Uterus (tissue), 4 donors: ENCODE results near the gene DDR2. TPM values are rescaled to one million over a fixed set of nuclear protein-coding genes. Genes with fewer than 3 reads are reported as not detected.

ENCODE experiments used
- DNase-seq, 2 donors: peaks; one replicate each; pipeline ENCODE4 v3.0.0-alpha.2; 2019 to 2020
- H3K27ac ChIP-seq, 2 donors: fragments of 200-600 bp; sonication (generic); 1 replicate in 1 of 2; 2 replicates in 1 of 2; pipeline ENCODE4 v1.5.1; 2016 to 2018
- H3K27me3 ChIP-seq, 2 donors: fragments of 200-600 bp; sonication (generic); one replicate each; pipeline ENCODE4 v1.5.1; 2018 to 2019; ENCODE audit warnings: control low read depth in 1 of 2
- H3K36me3 ChIP-seq, 2 donors: fragments of 200-600 bp; sonication (generic); one replicate each; pipeline ENCODE4 v1.5.1; 2019; ENCODE audit warnings: control low read depth in 1 of 2
- H3K4me1 ChIP-seq, 2 donors: fragments of 200-600 bp; sonication (generic); one replicate each; pipeline ENCODE4 v1.5.1; 2018 to 2019; ENCODE audit warnings: control low read depth in 1 of 2
- H3K4me3 ChIP-seq, 2 donors: fragments of 200-600 bp; sonication (generic); 1 replicate in 1 of 2; 2 replicates in 1 of 2; pipeline ENCODE4 v1.5.1; 2018 to 2019; ENCODE audit warnings: mild to moderate bottlenecking in 1 of 2
- H3K9me3 ChIP-seq, 2 donors: fragments of 200-600 bp; sonication (generic); one replicate each; pipeline ENCODE4 v1.5.1; 2019; ENCODE audit warnings: control low read depth in 1 of 2
- POLR2A ChIP-seq, 2 donors: fragments of 450-650 bp; IDR thresholded peaks; one replicate each; pipeline ENCODE4 v1.6.1; 2016; ENCODE audit warnings: antibody characterized with exemption in 2 of 2, mild to moderate bottlenecking in 1 of 2, moderate library complexity in 1 of 2
- intact Hi-C: fragments of 100-400 bp; cut with DNase I; formaldehyde crosslinking; loops from one replicate; pipeline ENCODE4 v1.15.1; 2023; ENCODE audit warnings: low total_unique reads
- total RNA-seq, 4 donors: library from RNA; depleted of rRNA in 3 of 4; stranded (reverse); fragments of >200 nt in 3 of 4; gene quantifications; one replicate each; pipeline versions ENCODE4 v1.1.0 to v1.2.4, GENCODE V29; 2014 to 2023
- TF ChIP-seq, protein P1 (sequence below), 4 experiments: fragments of 200-600 bp in 2 of 4; fragments of 450-650 bp in 2 of 4; sonication (generic) in 2 of 4; IDR thresholded peaks; one replicate each; pipeline ENCODE4 v1.5.1; 2016 to 2019; ENCODE audit warnings: antibody characterized with exemption in 4 of 4, mild to moderate bottlenecking in 2 of 4, moderate library complexity in 1 of 4
- donor health status: DM: yes; HTN: yes; CAD: no.

The DDR2 gene
- total RNA-seq, 4 donors from 2014 or later: 40.0 to 134 (median 74.7) TPM

DNA sequence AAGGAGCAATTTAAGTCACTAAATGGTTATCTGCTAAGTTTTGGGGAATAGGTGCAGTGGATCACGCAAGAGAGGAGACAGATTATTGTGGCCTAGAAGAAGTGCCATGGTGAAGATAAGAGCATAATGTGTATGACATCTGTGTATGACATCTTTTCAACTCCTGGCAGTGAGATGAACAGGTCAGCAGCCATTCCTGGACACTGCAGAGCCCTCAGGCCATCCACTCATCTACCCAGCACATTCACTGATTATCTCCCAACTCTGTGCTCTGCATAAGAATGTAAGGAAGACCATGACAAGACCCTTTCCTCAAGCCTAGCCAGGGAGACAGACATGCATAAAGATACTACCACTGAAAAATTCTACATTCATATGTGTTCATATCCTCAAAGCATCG is 73.7 kb downstream of the DDR2 start:
- intact Hi-C loops: no loop called here
- TF ChIP-seq POLR2A (IDR thresholded peaks at IDR 0.05): no peak
- TF ChIP-seq, protein P1, sequence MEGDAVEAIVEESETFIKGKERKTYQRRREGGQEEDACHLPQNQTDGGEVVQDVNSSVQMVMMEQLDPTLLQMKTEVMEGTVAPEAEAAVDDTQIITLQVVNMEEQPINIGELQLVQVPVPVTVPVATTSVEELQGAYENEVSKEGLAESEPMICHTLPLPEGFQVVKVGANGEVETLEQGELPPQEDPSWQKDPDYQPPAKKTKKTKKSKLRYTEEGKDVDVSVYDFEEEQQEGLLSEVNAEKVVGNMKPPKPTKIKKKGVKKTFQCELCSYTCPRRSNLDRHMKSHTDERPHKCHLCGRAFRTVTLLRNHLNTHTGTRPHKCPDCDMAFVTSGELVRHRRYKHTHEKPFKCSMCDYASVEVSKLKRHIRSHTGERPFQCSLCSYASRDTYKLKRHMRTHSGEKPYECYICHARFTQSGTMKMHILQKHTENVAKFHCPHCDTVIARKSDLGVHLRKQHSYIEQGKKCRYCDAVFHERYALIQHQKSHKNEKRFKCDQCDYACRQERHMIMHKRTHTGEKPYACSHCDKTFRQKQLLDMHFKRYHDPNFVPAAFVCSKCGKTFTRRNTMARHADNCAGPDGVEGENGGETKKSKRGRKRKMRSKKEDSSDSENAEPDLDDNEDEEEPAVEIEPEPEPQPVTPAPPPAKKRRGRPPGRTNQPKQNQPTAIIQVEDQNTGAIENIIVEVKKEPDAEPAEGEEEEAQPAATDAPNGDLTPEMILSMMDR (IDR thresholded peaks at IDR 0.05): no peak

DNA sequence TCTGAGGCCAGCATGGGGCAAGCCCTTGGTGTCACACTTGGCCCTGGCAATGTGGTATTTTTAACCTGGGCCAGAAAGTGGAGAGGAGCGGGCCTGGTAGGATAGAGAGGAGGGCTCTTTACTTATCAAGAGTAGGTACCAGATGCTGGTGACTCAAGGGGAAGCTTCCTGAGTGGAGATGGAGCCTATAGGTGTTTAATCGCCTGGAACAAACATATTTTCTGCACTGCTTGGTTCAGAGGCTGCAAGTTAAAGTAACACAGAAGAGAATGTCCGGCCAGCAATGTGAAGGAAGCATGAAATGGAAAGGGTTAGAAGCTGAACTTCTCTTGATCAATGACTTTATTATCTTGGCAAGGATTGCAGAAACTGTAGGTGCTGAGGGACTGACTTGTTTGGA is 74.3 kb downstream of the DDR2 start:
- peaks cover 0 to 23% of the 10 kb centered on the region in 2 donors for H3K4me1 ChIP-seq
- intact Hi-C loops: no loop called here
- H3K27me3 ChIP-seq: no peaks in the 10 kb centered on the region
- H3K9me3 ChIP-seq: no peaks in the 10 kb centered on the region
- DNase-seq: no peak
- H3K36me3 ChIP-seq: no peaks in the 10 kb centered on the region
- no peak for TF ChIP-seq POLR2A (IDR thresholded peaks at IDR 0.05)
- TF ChIP-seq, protein P1 (IDR thresholded peaks at IDR 0.05): no peak
- H3K27ac ChIP-seq: no peak overlapping the region
- no peak overlapping the region for H3K4me3 ChIP-seq

More for the DNA sequence above, 73.7 kb downstream of the DDR2 start:
- no peak for DNase-seq
- Histone ChIP-seq H3K9me3 (no peaks in the 10 kb centered on the region), H3K36me3 (no peaks in the 10 kb centered on the region), H3K27me3 (no peaks in the 10 kb centered on the region), H3K27ac (no peak overlapping the region), H3K4me1 (peaks cover 0 to 20% of the 10 kb centered on the region in 2 donors), H3K4me3 (no peak overlapping the region)

GRCh38 chr1:162708286-162708685 is 76.0 kb downstream of the DDR2 start:
- intact Hi-C loops: no loop called here
- Histone ChIP-seq H3K36me3 (no peaks in the 10 kb centered on the region), H3K27ac (no peak overlapping the region), H3K27me3 (no peaks in the 10 kb centered on the region), H3K4me1 (peaks cover 0 to 25% of the 10 kb centered on the region in 2 donors), H3K4me3 (no peak overlapping the region), H3K9me3 (no peaks in the 10 kb centered on the region)
- no peak for DNase-seq
- TF ChIP-seq POLR2A (IDR thresholded peaks at IDR 0.05): no peak
- TF ChIP-seq, protein P1 (IDR thresholded peaks at IDR 0.05): no peak

DNA sequence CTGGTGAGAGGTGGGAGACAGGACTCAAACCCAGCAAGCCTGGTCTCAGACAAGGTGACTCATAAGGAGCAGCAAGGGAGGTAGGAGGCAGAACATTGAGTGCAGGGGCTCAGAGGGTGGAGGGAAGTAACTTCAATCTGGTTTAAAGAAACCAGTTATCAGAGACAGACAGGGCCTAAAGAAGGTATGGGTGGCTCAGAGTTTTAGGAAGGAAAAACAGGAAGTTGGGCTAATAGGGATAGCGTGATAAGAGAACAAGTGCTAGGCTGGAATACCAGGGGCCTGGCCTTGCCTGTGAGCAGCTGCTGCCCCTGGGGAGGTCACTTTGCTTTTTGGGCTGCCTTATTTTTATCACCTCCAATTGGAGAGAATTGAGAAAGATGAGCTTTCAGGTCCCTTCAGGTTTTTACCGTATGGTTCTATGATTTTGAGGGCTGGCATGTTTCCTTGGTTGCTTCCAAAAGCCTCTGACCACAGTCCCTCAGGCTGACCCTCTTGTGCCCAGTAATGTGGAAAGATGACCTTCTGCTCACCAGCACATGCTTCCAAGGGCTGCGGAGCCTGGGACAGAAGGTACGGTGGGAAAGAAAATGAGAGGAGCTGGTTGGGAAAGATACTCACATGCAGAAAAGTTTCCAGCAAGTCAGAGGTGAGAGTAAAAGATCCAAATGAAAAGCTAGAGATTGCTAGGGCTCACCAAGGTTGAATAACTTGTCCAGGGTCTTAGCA is 77.0 kb downstream of the DDR2 start:
- DNase-seq: no peak
- no peaks in the 10 kb centered on the region for H3K27me3 ChIP-seq
- H3K4me3 ChIP-seq: no peak overlapping the region
- peak overlapping the region; percentile 76 to 79 for H3K27ac ChIP-seq
- TF ChIP-seq, protein P1 (IDR thresholded peaks at IDR 0.05): no peak
- H3K36me3 ChIP-seq: no peaks in the 10 kb centered on the region
- peaks cover 0 to 25% of the 10 kb centered on the region in 2 donors for H3K4me1 ChIP-seq
- intact Hi-C loops: no loop called here
- no peaks in the 10 kb centered on the region for H3K9me3 ChIP-seq

- H3K4me1 ChIP-seq: peaks cover 0 to 25% of the 10 kb centered on the region in 2 donors
- intact Hi-C loops: no loop called here
- no peaks in the 10 kb centered on the region for H3K27me3 ChIP-seq
- H3K27ac ChIP-seq: peak overlapping the region; percentile 76 to 79
- DNase-seq: no peak
- no peak for TF ChIP-seq POLR2A (IDR thresholded peaks at IDR 0.05)
- TF ChIP-seq, protein P1 (IDR thresholded peaks at IDR 0.05): no peak
- no peaks in the 10 kb centered on the region for H3K36me3 ChIP-seq
- H3K4me3 ChIP-seq: no peak overlapping the region
- H3K9me3 ChIP-seq: no peaks in the 10 kb centered on the region
Observed at GRCh38 chr1:162709870-162710269, 77.6 kb downstream of the DDR2 start.
